Natural killer cell (primary cell): ENCODE results near the gene CLDN9. TPM values are rescaled to one million over a fixed set of nuclear protein-coding genes. Genes with fewer than 3 reads are reported as not detected.

Experiments used
- ATAC-seq, 3 donors: fragments of 150-1000 bp in 2 of 3; fragments of 200-7000 bp in 1 of 3; cut with Tn5 transposase; 1 replicate in 1 of 3; 2 replicates in 2 of 3; pipeline ENCODE4 v1.10.0; 2021; ENCODE audit warnings: mild to moderate bottlenecking in 2 of 3, moderate library complexity in 2 of 3
- DNase-seq, 2 donors: peaks; one replicate each; pipeline versions ENCODE4 v3.0.0 to v3.0.0-alpha.2; 2013 to 2021; ENCODE audit warnings: mixed read lengths in 1 of 2
- H3K27ac ChIP-seq: one replicate; pipeline ENCODE4 v1.5.1; 2013; ENCODE audit warnings: mild to moderate bottlenecking, low read length
- H3K27me3 ChIP-seq: one replicate; pipeline ENCODE4 v1.6.1; 2013; ENCODE audit warnings: low read length; ENCODE audit not compliant: control insufficient read depth, insufficient read depth
- H3K36me3 ChIP-seq: one replicate; pipeline ENCODE4 v1.6.1; 2013; ENCODE audit warnings: low read length; ENCODE audit not compliant: control insufficient read depth, insufficient read depth
- H3K4me1 ChIP-seq: one replicate; pipeline ENCODE4 v1.6.1; 2013; ENCODE audit warnings: low read length; ENCODE audit not compliant: control insufficient read depth, insufficient read depth
- H3K4me3 ChIP-seq: one replicate; pipeline ENCODE4 v1.5.1; 2013; ENCODE audit warnings: low read length
- H3K9me3 ChIP-seq: one replicate; pipeline ENCODE4 v1.6.1; 2013; ENCODE audit warnings: low read length; ENCODE audit not compliant: control insufficient read depth, insufficient read depth
- H3K27ac Mint-ChIP-seq, 2 donors: one replicate each; pipeline ENCODE4 v1.8.0; 2022; ENCODE audit warnings: mild to moderate bottlenecking in 2 of 2, mixed read lengths in 2 of 2, moderate library complexity in 1 of 2
- H3K27me3 Mint-ChIP-seq, 2 donors: one replicate each; pipeline ENCODE4 v1.8.0; 2022; ENCODE audit warnings: low read depth in 2 of 2, mixed read lengths in 2 of 2
- H3K36me3 Mint-ChIP-seq: one replicate; pipeline ENCODE4 v1.8.0; 2022; ENCODE audit warnings: mixed read lengths
- H3K4me1 Mint-ChIP-seq, 2 donors: one replicate each; pipeline ENCODE4 v1.8.0; 2022; ENCODE audit warnings: mixed read lengths in 2 of 2
- H3K4me3 Mint-ChIP-seq: one replicate; pipeline ENCODE4 v1.8.0; 2022; ENCODE audit warnings: mild to moderate bottlenecking, moderate library complexity, mixed read lengths
- H3K9me3 Mint-ChIP-seq, 2 donors: one replicate each; pipeline ENCODE4 v1.8.0; 2022; ENCODE audit warnings: mixed read lengths in 2 of 2
- WGBS: methylation state at CpG from one replicate; pipeline ENCODE4 v1.1.7; 2013; ENCODE audit warnings: missing lambda C conversion rate; ENCODE audit not compliant: insufficient coverage; 5-methylcytosine and 5-hydroxymethylcytosine counted together
- intact Hi-C: fragments of 100-400 bp; cut with micrococcal nuclease; formaldehyde crosslinking; loops from one replicate; pipeline ENCODE4 v1.14.2; 2022
- total RNA-seq, 4 donors: library from RNA; stranded (reverse); fragments of 120-200 nt in 1 of 4; gene quantifications; one replicate each; pipeline versions ENCODE4 v1.2.3 to v1.2.4, GENCODE V29; 2013 to 2022
- TF ChIP-seq, protein P1 (sequence below): fragments of 200-600 bp; IDR thresholded peaks from one replicate; pipeline ENCODE4 v1.8.0; 2022; ENCODE audit warnings: antibody characterized with exemption

Gene CLDN9
- total RNA-seq, 3 donors from 2014 or later (not counting 1 experiment from before 2014, with no cell fraction given): 0.34 to 0.35 TPM; not detected in 1

DNA sequence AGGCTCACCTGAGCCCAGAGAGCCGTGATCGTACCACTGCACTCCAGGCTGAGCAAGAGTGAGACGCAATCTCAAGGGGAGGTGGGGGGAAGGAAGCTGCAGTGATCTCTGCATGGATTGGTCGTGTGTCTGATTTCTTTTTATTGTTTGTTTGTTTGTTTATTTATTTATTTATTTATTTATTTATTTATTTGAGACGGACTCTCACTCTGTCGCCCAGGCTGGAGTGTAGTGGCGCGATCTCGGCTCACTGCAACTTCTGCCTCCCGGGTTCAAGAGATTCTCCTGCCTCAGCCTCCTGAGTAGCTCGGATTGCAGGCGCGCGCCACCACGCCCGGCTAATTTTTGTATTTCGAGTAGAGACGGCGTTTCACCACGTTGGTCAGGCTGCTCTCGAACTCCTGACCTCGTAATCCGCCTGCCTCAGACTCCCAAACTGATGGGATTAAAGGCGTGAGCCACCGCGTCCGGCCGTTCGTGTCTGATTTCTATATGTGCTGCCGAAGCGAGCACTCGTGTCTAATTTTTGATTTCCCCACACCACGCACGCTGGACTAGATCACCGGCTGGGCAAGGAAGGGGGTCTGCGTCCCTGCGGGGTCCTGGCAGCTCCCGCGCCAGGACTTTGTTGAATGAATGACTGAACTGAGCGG lies 7.0 kb downstream of the CLDN9 start:
- DNase-seq: no peak
- no peaks in the 10 kb centered on the region for H3K9me3 Mint-ChIP-seq
- Histone ChIP-seq H3K27ac (no peak overlapping the region), H3K9me3 (no peaks in the 10 kb centered on the region), H3K4me1 (peaks cover 61% of the 10 kb centered on the region), H3K27me3 (peaks cover 6% of the 10 kb centered on the region), H3K36me3 (no peaks in the 10 kb centered on the region), H3K4me3 (peak overlapping the region; percentile 40)
- H3K27me3 Mint-ChIP-seq: no peaks in the 10 kb centered on the region
- intact Hi-C loops: no loop called here
- ATAC-seq: no peak
- TF ChIP-seq, protein P1, sequence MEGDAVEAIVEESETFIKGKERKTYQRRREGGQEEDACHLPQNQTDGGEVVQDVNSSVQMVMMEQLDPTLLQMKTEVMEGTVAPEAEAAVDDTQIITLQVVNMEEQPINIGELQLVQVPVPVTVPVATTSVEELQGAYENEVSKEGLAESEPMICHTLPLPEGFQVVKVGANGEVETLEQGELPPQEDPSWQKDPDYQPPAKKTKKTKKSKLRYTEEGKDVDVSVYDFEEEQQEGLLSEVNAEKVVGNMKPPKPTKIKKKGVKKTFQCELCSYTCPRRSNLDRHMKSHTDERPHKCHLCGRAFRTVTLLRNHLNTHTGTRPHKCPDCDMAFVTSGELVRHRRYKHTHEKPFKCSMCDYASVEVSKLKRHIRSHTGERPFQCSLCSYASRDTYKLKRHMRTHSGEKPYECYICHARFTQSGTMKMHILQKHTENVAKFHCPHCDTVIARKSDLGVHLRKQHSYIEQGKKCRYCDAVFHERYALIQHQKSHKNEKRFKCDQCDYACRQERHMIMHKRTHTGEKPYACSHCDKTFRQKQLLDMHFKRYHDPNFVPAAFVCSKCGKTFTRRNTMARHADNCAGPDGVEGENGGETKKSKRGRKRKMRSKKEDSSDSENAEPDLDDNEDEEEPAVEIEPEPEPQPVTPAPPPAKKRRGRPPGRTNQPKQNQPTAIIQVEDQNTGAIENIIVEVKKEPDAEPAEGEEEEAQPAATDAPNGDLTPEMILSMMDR: no peak
- H3K4me1 Mint-ChIP-seq: peaks cover 35 to 54% of the 10 kb centered on the region in 2 donors
- peak overlapping the region; percentile 92 for H3K4me3 Mint-ChIP-seq
- peak overlapping the region; percentile 65 to 91 for H3K27ac Mint-ChIP-seq
- H3K36me3 Mint-ChIP-seq: no peaks in the 10 kb centered on the region
- 32% methylated on average over 39 of the region's 40 CpGs for WGBS

GRCh38 chr16:3020247-3020603 lies 7.5 kb downstream of the CLDN9 start, which contains the start of gene TNFRSF12A:
TSS of gene TNFRSF12A (plus strand) at chr16:3020368. CDS start at chr16:3020398, 30 bp downstream.
- no peaks in the 10 kb centered on the region for H3K36me3 Mint-ChIP-seq
- peak within 1 kb of the TSS; percentile 91 to 92 for H3K27ac Mint-ChIP-seq
- DNase-seq: peak; percentile 70 to 83
- peak within 1 kb of the TSS; percentile 92 for H3K4me3 Mint-ChIP-seq
- intact Hi-C loops: no loop called here
- peak within 1 kb of the TSS; percentile 41 for H3K27ac ChIP-seq
- H3K27me3 ChIP-seq: peaks cover 6% of the 10 kb centered on the region
- TF ChIP-seq, protein P1: no peak
- H3K4me1 Mint-ChIP-seq: peaks cover 35 to 54% of the 10 kb centered on the region in 2 donors
- H3K9me3 Mint-ChIP-seq: no peaks in the 10 kb centered on the region
- WGBS: under 1% methylated on average over 49 of the region's 49 CpGs
- no peaks in the 10 kb centered on the region for H3K27me3 Mint-ChIP-seq
- ATAC-seq: peak; percentile 25 to 64 (median 48)
- peak within 1 kb of the TSS; percentile 52 for H3K4me3 ChIP-seq
- H3K9me3 ChIP-seq: no peaks in the 10 kb centered on the region
- no peaks in the 10 kb centered on the region for H3K36me3 ChIP-seq
- peaks cover 63% of the 10 kb centered on the region for H3K4me1 ChIP-seq

- H3K27ac Mint-ChIP-seq: peak overlapping the region; percentile 91 to 92
These were observed 8.1 kb downstream of the CLDN9 start for GRCh38 chr16:3020604-3021448.

More at GRCh38 chr16:3020604-3021448, 8.1 kb downstream of the CLDN9 start:
- intact Hi-C loops: no loop called here
- H3K27ac ChIP-seq: peak overlapping the region; percentile 41
- peaks cover 35 to 54% of the 10 kb centered on the region in 2 donors for H3K4me1 Mint-ChIP-seq
- H3K27me3 Mint-ChIP-seq: no peaks in the 10 kb centered on the region
- no peaks in the 10 kb centered on the region for H3K9me3 Mint-ChIP-seq
- TF ChIP-seq, protein P1: no peak
- peak in 2 of 3 donors; percentile 15 to 27 for ATAC-seq
- peak overlapping the region; percentile 92 for H3K4me3 Mint-ChIP-seq
- H3K4me1 ChIP-seq: peaks cover 66% of the 10 kb centered on the region
- H3K36me3 Mint-ChIP-seq: no peaks in the 10 kb centered on the region
- no peaks in the 10 kb centered on the region for H3K36me3 ChIP-seq
- H3K27me3 ChIP-seq: peaks cover 6% of the 10 kb centered on the region
- WGBS: 2% methylated on average over 54 of the region's 57 CpGs
- no peaks in the 10 kb centered on the region for H3K9me3 ChIP-seq
- H3K4me3 ChIP-seq: peak overlapping the region; percentile 52
- peak; percentile 69 to 77 for DNase-seq
